NT2/D1 (cell line): ENCODE data around the gene USP14.

Source experiments
- SUZ12 ChIP-seq: IDR thresholded peaks from 2 replicates; pipeline ENCODE4 v1.6.1; 2011; ENCODE audit not compliant: insufficient read length, insufficient read depth; ENCODE audit errors: extremely low read depth
- YY1 ChIP-seq: IDR thresholded peaks from 2 replicates; pipeline ENCODE4 v1.6.1; 2011; ENCODE audit not compliant: insufficient read length, insufficient read depth

DNA sequence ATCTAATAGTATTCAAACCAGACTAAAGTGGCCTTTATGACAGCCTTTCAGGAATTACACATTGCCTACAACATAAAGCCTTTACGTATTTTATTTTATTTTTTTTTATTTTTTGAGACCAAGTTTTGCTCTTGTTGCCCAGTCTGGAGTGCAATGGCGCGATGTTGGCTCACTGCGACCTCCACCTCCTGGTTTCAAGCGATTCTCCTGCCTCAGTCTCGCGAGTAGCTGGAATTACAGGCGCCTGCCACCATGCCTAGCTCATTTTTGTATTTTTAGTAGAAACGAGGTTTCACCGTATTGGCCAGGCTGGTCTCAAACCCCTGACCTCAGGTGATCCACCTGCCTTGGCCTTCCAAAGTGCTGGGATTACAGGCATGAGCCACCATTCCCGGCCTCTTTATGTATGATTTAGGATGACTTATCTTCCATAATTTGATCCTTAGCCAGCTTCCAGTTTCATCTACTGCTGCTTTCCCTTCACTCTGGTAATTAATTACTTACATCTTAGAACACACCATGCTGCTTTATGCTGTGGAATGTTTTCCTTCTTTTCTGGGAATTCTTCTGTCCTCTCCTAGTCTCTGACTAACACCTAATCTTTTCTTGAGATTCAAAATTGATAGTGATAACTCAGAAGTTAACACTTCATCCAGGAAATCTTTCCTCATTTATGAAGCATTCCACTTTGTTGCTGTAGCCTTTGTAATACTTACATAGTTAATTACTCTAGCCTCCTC is 2.6 kb downstream of the USP14 start:
- TF ChIP-seq SUZ12 (no peak), YY1 (no peak)
